Skeletal muscle tissue (tissue), 5 donors: ENCODE results near the gene RAB7A. TPM values are rescaled to one million over a fixed set of nuclear protein-coding genes. Genes with fewer than 3 reads are reported as not detected.

Experiments used
- H3K27ac ChIP-seq: one replicate; pipeline ENCODE4 v1.7.0; 2013; ENCODE audit warnings: mild to moderate bottlenecking, low read depth, low read length, inconsistent platforms
- H3K27me3 ChIP-seq, 3 donors: one replicate each; pipeline ENCODE4 v1.7.0; 2013; ENCODE audit warnings: low read length in 3 of 3; ENCODE audit not compliant: control insufficient read depth in 3 of 3, insufficient read depth in 3 of 3
- H3K36me3 ChIP-seq, 3 donors: one replicate each; pipeline ENCODE4 v1.7.0; 2013; ENCODE audit warnings: low read length in 3 of 3; ENCODE audit not compliant: control insufficient read depth in 3 of 3, insufficient read depth in 3 of 3
- H3K4me1 ChIP-seq, 3 donors: one replicate each; pipeline ENCODE4 v1.7.0; 2013; ENCODE audit warnings: low read length in 3 of 3, mild to moderate bottlenecking in 3 of 3; ENCODE audit not compliant: control insufficient read depth in 3 of 3, insufficient read depth in 3 of 3
- H3K4me3 ChIP-seq, 3 donors: one replicate each; pipeline ENCODE4 v1.7.0; 2013; ENCODE audit warnings: low read length in 3 of 3
- H3K9ac ChIP-seq, 3 donors: one replicate each; pipeline ENCODE4 v1.7.0; 2013; ENCODE audit warnings: low read length in 3 of 3, mild to moderate bottlenecking in 3 of 3, moderate library complexity in 2 of 3, low read depth in 1 of 3
- H3K9me3 ChIP-seq, 3 donors: one replicate each; pipeline ENCODE4 v1.7.0; 2013; ENCODE audit warnings: low read length in 3 of 3; ENCODE audit not compliant: control insufficient read depth in 3 of 3
- small RNA-seq: library from RNA; depleted of rRNA; stranded (forward); fragments of <200 nt; gene quantifications from one replicate; pipeline ENCODE3, GENCODE V24; 2014
- total RNA-seq: library from RNA; depleted of rRNA; stranded (reverse); fragments of >200 nt; gene quantifications from one replicate; pipeline ENCODE4 v1.2.3, GENCODE V29; 2014
- donor health status: Osteomylitis.

The RAB7A gene
- total RNA-seq, 1 donor from 2014 or later, result 37.1 TPM

DNA sequence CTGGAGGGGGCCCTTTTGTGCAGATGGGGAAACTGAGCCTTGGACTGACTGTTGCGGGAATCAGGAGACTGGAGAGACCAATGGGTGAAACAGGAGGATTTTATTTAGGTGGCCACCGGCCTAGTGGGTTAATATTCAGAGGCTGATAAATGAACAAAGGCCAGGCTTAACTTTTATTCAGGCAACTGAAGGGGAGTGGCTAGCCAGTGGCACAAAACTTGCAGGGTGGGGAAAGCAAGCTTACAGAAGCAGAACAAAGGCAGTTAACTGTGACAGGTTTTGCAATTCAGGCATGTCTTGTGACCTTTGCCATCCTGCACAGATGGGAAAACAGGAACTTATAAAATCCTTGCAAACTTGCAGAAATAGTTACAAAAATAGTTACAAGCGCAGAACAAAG is 128.5 kb downstream of the RAB7A start:
- Histone ChIP-seq H3K9me3 (peaks cover 0 to 7% (median 0%) of the 10 kb centered on the region in 3 donors), H3K27ac (no peak overlapping the region), H3K9ac (peak overlapping the region in 1 of 3 donors; percentile 8), H3K4me3 (no peak overlapping the region), H3K27me3 (no peaks in the 10 kb centered on the region), H3K4me1 (no peaks in the 10 kb centered on the region), H3K36me3 (no peaks in the 10 kb centered on the region)

GRCh38 chr3:128855569-128855968 is 129.6 kb downstream of the RAB7A start:
- Histone ChIP-seq H3K27ac (no peak overlapping the region), H3K9me3 (peaks cover 0 to 10% (median 0%) of the 10 kb centered on the region in 3 donors)

DNA sequence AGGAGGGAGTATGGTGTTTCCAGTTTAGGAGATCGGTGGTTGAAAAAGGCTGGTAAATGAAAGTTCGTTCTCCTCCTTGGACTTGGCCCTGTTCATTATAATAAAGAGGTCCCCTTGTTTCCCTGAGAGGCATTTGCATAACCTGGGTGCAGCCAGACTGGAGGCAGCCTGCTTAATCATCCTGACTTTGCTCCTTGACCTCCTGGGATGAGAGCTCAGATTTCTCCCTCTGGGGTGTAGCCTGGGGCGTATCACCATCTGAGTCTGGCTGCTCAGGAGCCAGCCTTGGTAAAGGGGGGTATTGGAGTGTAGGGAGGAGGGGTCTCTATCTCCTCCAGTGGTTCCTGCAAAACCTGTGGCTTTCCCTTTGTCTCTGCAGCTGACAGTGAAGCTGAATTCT is 132.2 kb downstream of the RAB7A start:
- peaks cover 0 to 10% (median 0%) of the 10 kb centered on the region in 3 donors for H3K9me3 ChIP-seq
- H3K27ac ChIP-seq, result no peak overlapping the region

More at GRCh38 chr3:128855569-128855968, 129.6 kb downstream of the RAB7A start:
- H3K36me3 ChIP-seq, result no peaks in the 10 kb centered on the region
- no peak overlapping the region for H3K4me3 ChIP-seq
- H3K9ac ChIP-seq, result no peak overlapping the region
- H3K27me3 ChIP-seq, result no peaks in the 10 kb centered on the region
- H3K4me1 ChIP-seq, result no peaks in the 10 kb centered on the region

DNA sequence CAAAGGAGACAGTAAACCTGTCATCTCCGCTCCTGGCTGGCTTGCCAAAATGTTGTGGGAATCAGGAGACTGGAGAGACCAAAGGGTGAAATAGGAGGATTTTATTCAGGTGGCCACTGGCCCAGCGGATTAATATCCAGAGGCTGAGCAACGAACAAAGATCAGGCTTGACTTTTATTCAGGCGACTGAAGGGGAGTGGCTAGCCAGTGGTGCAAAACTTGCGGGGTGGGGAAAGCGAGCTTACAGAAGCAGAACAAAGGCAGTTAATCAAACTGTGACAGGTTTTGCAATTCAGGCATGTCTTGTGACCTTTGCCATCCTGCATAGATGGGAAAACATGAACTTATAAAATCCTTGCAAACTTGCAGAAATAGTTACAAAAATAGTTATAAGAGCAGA is 133.6 kb downstream of the RAB7A start:
- H3K4me3 ChIP-seq, result no peak overlapping the region
- peaks cover 0 to 10% (median 0%) of the 10 kb centered on the region in 3 donors for H3K9me3 ChIP-seq
- H3K27ac ChIP-seq, result no peak overlapping the region
- H3K4me1 ChIP-seq, result peaks cover 1 to 3% (median 2%) of the 10 kb centered on the region in 3 donors
- no peaks in the 10 kb centered on the region for H3K27me3 ChIP-seq
- no peaks in the 10 kb centered on the region for H3K36me3 ChIP-seq
- no peak overlapping the region for H3K9ac ChIP-seq

More for the DNA sequence above, 132.2 kb downstream of the RAB7A start:
- H3K27me3 ChIP-seq, result no peaks in the 10 kb centered on the region
- H3K36me3 ChIP-seq, result no peaks in the 10 kb centered on the region
- H3K4me3 ChIP-seq, result no peak overlapping the region
- H3K9ac ChIP-seq, result no peak overlapping the region
- H3K4me1 ChIP-seq, result no peaks in the 10 kb centered on the region

GRCh38 chr3:128861491-128861890 is 135.5 kb downstream of the RAB7A start:
- Histone ChIP-seq H3K27ac (no peak overlapping the region), H3K4me3 (no peak overlapping the region), H3K27me3 (no peaks in the 10 kb centered on the region), H3K4me1 (peaks cover 5 to 8% (median 6%) of the 10 kb centered on the region in 3 donors), H3K36me3 (no peaks in the 10 kb centered on the region), H3K9ac (no peak overlapping the region), H3K9me3 (peaks cover 0 to 10% (median 0%) of the 10 kb centered on the region in 3 donors)

- H3K27me3 ChIP-seq, result no peaks in the 10 kb centered on the region
- H3K36me3 ChIP-seq, result no peaks in the 10 kb centered on the region
- H3K27ac ChIP-seq, result no peak overlapping the region
- no peak overlapping the region for H3K9ac ChIP-seq
- no peak overlapping the region for H3K4me3 ChIP-seq
- peaks cover 0 to 10% (median 0%) of the 10 kb centered on the region in 3 donors for H3K9me3 ChIP-seq
- H3K4me1 ChIP-seq, result peaks cover 5 to 8% (median 6%) of the 10 kb centered on the region in 3 donors
These were observed 137.6 kb downstream of the RAB7A start for GRCh38 chr3:128863560-128863959.

Small RNA genes lying within 50 kb of the gene (small RNA-seq; reads per million reads assigned to genes)
- gene RF00399, result not detected

Other genes with a start within 250 kb of the RAB7A start
- 0.52 TPM for gene GATA2, start 233.0 kb upstream of the RAB7A start, total RNA-seq
- gene RPN1, start 75.4 kb upstream of the RAB7A start, total RNA-seq, result 159 TPM
- gene ACAD9, start 153.4 kb downstream of the RAB7A start, total RNA-seq, result 32.9 TPM